A549 (cell line): Measurements from ENCODE around the gene EPS8L1.

Source experiments
- CBX2 ChIP-seq: fragments of 200-600 bp; sonication (generic); IDR thresholded peaks from 2 replicates; pipeline ENCODE4 v1.6.1; 2016; ENCODE audit warnings: low read depth, mild to moderate bottlenecking, borderline replicate concordance
- CEBPB ChIP-seq, 2 experiments: fragments of >200 bp in 1 of 2; sonication (Bioruptor Twin) in 1 of 2; formaldehyde crosslinking in 1 of 2; IDR thresholded peaks; 2 replicates each; pipeline ENCODE4 v1.6.1; 2012 to 2016
- CHD2 ChIP-seq: fragments of 150-350 bp; IDR thresholded peaks from 2 replicates; pipeline ENCODE4 v1.6.1; 2014; ENCODE audit warnings: low read length; ENCODE audit not compliant: partially characterized antibody
- EP300 ChIP-seq, 2 experiments: fragments of >200 bp; sonication (Bioruptor Twin); formaldehyde crosslinking; IDR thresholded peaks; 2 replicates in 1 of 2; 3 replicates in 1 of 2; pipeline ENCODE4 v1.6.1; 2016 to 2017
- HDAC2 ChIP-seq: fragments of 200-600 bp; sonication (generic); IDR thresholded peaks from 2 replicates; pipeline ENCODE4 v1.6.1; 2016
- HOXB13 ChIP-seq: fragments of 250-450 bp; sonication (Bioruptor Pico); IDR thresholded peaks from 2 replicates; pipeline ENCODE4 v1.5.0; 2020; ENCODE audit warnings: low read depth, mild to moderate bottlenecking, moderate library complexity
- JUNB ChIP-seq: fragments of >200 bp; sonication (Bioruptor Twin); formaldehyde crosslinking; IDR thresholded peaks from 2 replicates; pipeline ENCODE4 v1.6.1; 2016
- MYC ChIP-seq: IDR thresholded peaks from 2 replicates; pipeline ENCODE4 v1.6.1; 2012; ENCODE audit warnings: mild to moderate bottlenecking, inconsistent platforms, low read length, improper control_type of control experiment, borderline replicate concordance
- POLR2A ChIP-seq: IDR thresholded peaks from 2 replicates; pipeline ENCODE4 v1.6.1; 2012; ENCODE audit warnings: mild to moderate bottlenecking, low read length
- RCOR1 ChIP-seq: fragments of 150-350 bp; IDR thresholded peaks from 2 replicates; pipeline ENCODE4 v1.6.1; 2014; ENCODE audit warnings: antibody characterized with exemption, low read length, low read depth
- RFX5 ChIP-seq: fragments of 450-650 bp; IDR thresholded peaks from 2 replicates; pipeline ENCODE4 v1.7.1; 2014; ENCODE audit warnings: antibody characterized with exemption, mild to moderate bottlenecking, moderate library complexity
- TF ChIP-seq, protein P1 (sequence below): fragments of >200 bp; sonication (Bioruptor Twin); formaldehyde crosslinking; IDR thresholded peaks from 3 replicates; pipeline ENCODE4 v1.5.1; 2016
- TF ChIP-seq, protein P2 (sequence below): IDR thresholded peaks from 2 replicates; pipeline ENCODE4 v1.6.1; 2012
- TF ChIP-seq, protein P3 (sequence below): fragments of 150-350 bp; IDR thresholded peaks from 2 replicates; pipeline ENCODE4 v1.6.1; 2014; ENCODE audit warnings: low read depth, mild to moderate bottlenecking, low read length

DNA sequence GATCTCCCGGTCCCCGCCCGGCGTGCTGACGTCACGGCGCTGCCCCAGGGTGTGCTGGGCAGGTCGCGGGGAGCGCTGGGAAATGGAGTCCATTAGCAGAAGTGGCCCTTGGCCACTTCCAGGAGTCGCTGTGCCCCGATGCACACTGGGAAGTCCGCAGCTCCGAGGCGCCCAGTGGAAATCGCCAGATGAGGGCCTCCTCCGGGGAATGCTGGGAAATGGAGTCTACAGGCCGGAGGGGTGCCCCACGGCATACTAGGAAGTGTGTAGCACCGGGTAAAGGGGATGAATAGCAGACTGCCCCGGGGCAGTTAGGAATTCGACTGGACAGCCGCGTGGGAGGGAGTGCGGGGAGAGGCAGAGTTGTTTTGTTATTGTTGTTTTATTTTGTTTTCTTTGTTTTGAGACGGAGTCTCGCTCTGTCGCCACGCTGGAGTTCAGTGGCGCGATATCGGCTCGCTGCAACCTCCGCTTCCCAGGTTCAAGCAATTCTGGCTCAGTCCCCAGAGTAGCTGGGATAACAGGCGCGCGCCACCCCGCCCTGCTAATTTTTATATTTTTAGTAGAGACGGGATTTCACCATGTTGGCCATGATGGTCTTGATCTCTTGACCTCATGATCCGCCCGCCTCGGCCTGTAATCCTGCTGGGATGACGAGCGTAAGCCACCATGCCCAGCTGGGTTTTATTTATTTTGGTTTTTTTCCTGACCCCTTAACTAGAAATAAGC lies 42.2 kb downstream of the EPS8L1 start:
- TF ChIP-seq, protein P1, sequence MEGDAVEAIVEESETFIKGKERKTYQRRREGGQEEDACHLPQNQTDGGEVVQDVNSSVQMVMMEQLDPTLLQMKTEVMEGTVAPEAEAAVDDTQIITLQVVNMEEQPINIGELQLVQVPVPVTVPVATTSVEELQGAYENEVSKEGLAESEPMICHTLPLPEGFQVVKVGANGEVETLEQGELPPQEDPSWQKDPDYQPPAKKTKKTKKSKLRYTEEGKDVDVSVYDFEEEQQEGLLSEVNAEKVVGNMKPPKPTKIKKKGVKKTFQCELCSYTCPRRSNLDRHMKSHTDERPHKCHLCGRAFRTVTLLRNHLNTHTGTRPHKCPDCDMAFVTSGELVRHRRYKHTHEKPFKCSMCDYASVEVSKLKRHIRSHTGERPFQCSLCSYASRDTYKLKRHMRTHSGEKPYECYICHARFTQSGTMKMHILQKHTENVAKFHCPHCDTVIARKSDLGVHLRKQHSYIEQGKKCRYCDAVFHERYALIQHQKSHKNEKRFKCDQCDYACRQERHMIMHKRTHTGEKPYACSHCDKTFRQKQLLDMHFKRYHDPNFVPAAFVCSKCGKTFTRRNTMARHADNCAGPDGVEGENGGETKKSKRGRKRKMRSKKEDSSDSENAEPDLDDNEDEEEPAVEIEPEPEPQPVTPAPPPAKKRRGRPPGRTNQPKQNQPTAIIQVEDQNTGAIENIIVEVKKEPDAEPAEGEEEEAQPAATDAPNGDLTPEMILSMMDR = no peak
- TF ChIP-seq RFX5 (no peak), HDAC2 (no peak), CHD2 (no peak), EP300 (IDR thresholded peaks at IDR 0.05) (no peak), JUNB (no peak), POLR2A (peak; percentile 74), MYC (0 out of 2 replicates have a peak, but pooled peaks have one; percentile 42), CBX2 (no peak), CEBPB (IDR thresholded peaks at IDR 0.05) (no peak), HOXB13 (no peak), RCOR1 (no peak)
- TF ChIP-seq, protein P2, sequence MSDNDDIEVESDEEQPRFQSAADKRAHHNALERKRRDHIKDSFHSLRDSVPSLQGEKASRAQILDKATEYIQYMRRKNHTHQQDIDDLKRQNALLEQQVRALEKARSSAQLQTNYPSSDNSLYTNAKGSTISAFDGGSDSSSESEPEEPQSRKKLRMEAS = peak; percentile 56
- TF ChIP-seq, protein P3, sequence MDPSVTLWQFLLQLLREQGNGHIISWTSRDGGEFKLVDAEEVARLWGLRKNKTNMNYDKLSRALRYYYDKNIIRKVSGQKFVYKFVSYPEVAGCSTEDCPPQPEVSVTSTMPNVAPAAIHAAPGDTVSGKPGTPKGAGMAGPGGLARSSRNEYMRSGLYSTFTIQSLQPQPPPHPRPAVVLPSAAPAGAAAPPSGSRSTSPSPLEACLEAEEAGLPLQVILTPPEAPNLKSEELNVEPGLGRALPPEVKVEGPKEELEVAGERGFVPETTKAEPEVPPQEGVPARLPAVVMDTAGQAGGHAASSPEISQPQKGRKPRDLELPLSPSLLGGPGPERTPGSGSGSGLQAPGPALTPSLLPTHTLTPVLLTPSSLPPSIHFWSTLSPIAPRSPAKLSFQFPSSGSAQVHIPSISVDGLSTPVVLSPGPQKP = no peak
